IMR-90 (cell line): ENCODE results near the gene WNT9B. TPM values are rescaled to one million over a fixed set of nuclear protein-coding genes. Genes with fewer than 3 reads are reported as not detected.

ENCODE experiments used
- ATAC-seq: fragments of 200-7000 bp; cut with Tn5 transposase; 2 replicates; pipeline ENCODE4 v1.9.1; 2020; ENCODE audit warnings: low read depth, mild to moderate bottlenecking, moderate library complexity
- BruUV-seq: library from RNA; stranded (reverse); fragments of 400-500 nt; replicated peaks from 2 replicates; lab custom pipeline; 2021; lab: Mats Ljungman, UMichigan
- CTCF ChIA-PET: fragments of 300-600 bp; formaldehyde crosslinking; extraction: SDS; loops from one replicate; lab custom pipeline; 2021; ENCODE audit warnings: antibody characterized with exemption; lab: Yijun Ruan, JAX
- POLR2A ChIA-PET: fragments of 300-600 bp; sonication (Branson Sonifier 250); formaldehyde crosslinking; loops from one replicate; lab custom pipeline; 2022; ENCODE audit warnings: antibody characterized with exemption; ENCODE audit not compliant: unreplicated experiment; lab: Charles Lee
- DNase-seq: peaks from one replicate; pipeline ENCODE4 v3.0.0; 2013
- H2AFZ ChIP-seq: replicated peaks from 2 replicates; pipeline ENCODE3; 2013; ENCODE audit warnings: low read length, mild to moderate bottlenecking; ENCODE audit not compliant: poor library complexity
- H2AK5ac ChIP-seq: 2 replicates; pipeline ENCODE4 v1.6.1; 2013; ENCODE audit warnings: low read depth, low read length, inconsistent platforms
- H2AK9ac ChIP-seq: replicated peaks from 2 replicates; pipeline ENCODE3; 2013; ENCODE audit warnings: mild to moderate bottlenecking, low read depth, low read length, moderate library complexity; ENCODE audit not compliant: poor library complexity
- H2BK120ac ChIP-seq: 2 replicates; pipeline ENCODE4 v1.6.1; 2013; ENCODE audit warnings: low read depth, low read length, inconsistent platforms
- H2BK15ac ChIP-seq: 3 replicates; pipeline ENCODE4 v1.6.1; 2013; ENCODE audit warnings: low read depth, low read length, inconsistent platforms
- H2BK20ac ChIP-seq: 2 replicates; pipeline ENCODE4 v1.6.1; 2013; ENCODE audit warnings: low read depth, mild to moderate bottlenecking, inconsistent platforms, low read length, moderate library complexity
- H2BK5ac ChIP-seq: 2 replicates; pipeline ENCODE4 v1.6.1; 2013; ENCODE audit warnings: mild to moderate bottlenecking, low read depth, low read length, inconsistent platforms; ENCODE audit not compliant: poor library complexity, severe bottlenecking
- H3K14ac ChIP-seq: replicated peaks from 2 replicates; pipeline ENCODE4 v1.6.1; 2013; ENCODE audit warnings: low read depth, low read length, inconsistent platforms
- H3K18ac ChIP-seq: 2 replicates; pipeline ENCODE4 v1.6.1; 2013; ENCODE audit warnings: low read depth, low read length, control low read depth
- H3K23ac ChIP-seq: 2 replicates; pipeline ENCODE4 v1.6.1; 2013; ENCODE audit warnings: low read depth, low read length, inconsistent platforms
- H3K27ac ChIP-seq: 2 replicates; pipeline ENCODE4 v1.5.1; 2013; ENCODE audit warnings: mild to moderate bottlenecking, control low read depth, low read length; ENCODE audit not compliant: insufficient read depth
- H3K27me3 ChIP-seq: 2 replicates; pipeline ENCODE4 v1.6.1; 2013; ENCODE audit warnings: low read length; ENCODE audit not compliant: control insufficient read depth, insufficient read depth
- H3K36me3 ChIP-seq: 2 replicates; pipeline ENCODE4 v1.6.1; 2013; ENCODE audit warnings: low read length, mixed read lengths; ENCODE audit not compliant: control insufficient read depth, insufficient read depth
- H3K4ac ChIP-seq: 2 replicates; pipeline ENCODE4 v1.6.1; 2013; ENCODE audit warnings: low read depth, low read length, inconsistent platforms
- H3K4me1 ChIP-seq: 2 replicates; pipeline ENCODE4 v1.6.1; 2013; ENCODE audit warnings: low read length, mixed read lengths; ENCODE audit not compliant: control insufficient read depth, insufficient read depth
- H3K4me2 ChIP-seq: 2 replicates; pipeline ENCODE4 v1.6.1; 2013; ENCODE audit warnings: low read depth, mild to moderate bottlenecking, control low read depth, low read length, moderate library complexity
- H3K4me3 ChIP-seq: 2 replicates; pipeline ENCODE4 v1.5.1; 2013; ENCODE audit warnings: low read depth, mild to moderate bottlenecking, control low read depth, low read length, moderate library complexity; ENCODE audit not compliant: insufficient read depth
- H3K56ac ChIP-seq: 2 replicates; pipeline ENCODE4 v1.6.1; 2013; ENCODE audit warnings: low read length, inconsistent platforms; ENCODE audit not compliant: insufficient read depth; ENCODE audit errors: extremely low read depth
- H3K79me1 ChIP-seq, 2 experiments: 2 replicates each; pipeline ENCODE4 v1.6.1; 2013; ENCODE audit warnings: low read length in 2 of 2, inconsistent platforms in 1 of 2, low read depth in 1 of 2
- H3K9ac ChIP-seq: 2 replicates; pipeline ENCODE4 v1.6.1; 2013; ENCODE audit warnings: low read depth, low read length, control low read depth
- H3K9me1 ChIP-seq: 2 replicates; pipeline ENCODE4 v1.6.1; 2013; ENCODE audit warnings: low read length, inconsistent platforms; ENCODE audit not compliant: insufficient read depth
- H3K9me3 ChIP-seq: 2 replicates; pipeline ENCODE4 v1.6.1; 2013; ENCODE audit warnings: low read length; ENCODE audit not compliant: control insufficient read depth, insufficient read depth
- H4K20me1 ChIP-seq: 2 replicates; pipeline ENCODE4 v1.6.1; 2013; ENCODE audit warnings: low read length, inconsistent platforms; ENCODE audit not compliant: insufficient read depth
- H4K5ac ChIP-seq: 2 replicates; pipeline ENCODE4 v1.6.1; 2013; ENCODE audit warnings: mild to moderate bottlenecking, low read depth, low read length, control low read depth
- H4K8ac ChIP-seq, 2 experiments: 2 replicates each; pipeline ENCODE4 v1.6.1; 2013; ENCODE audit warnings: low read depth in 2 of 2, low read length in 2 of 2, control low read depth in 1 of 2, inconsistent platforms in 1 of 2
- H4K91ac ChIP-seq: 2 replicates; pipeline ENCODE4 v1.6.1; 2013; ENCODE audit warnings: low read depth, low read length, inconsistent platforms; ENCODE audit not compliant: insufficient read depth
- CEBPB ChIP-seq: IDR thresholded peaks from 2 replicates; pipeline ENCODE4 v1.6.1; 2012; ENCODE audit warnings: low read depth, low read length, improper control_type of control experiment
- CHD1 ChIP-seq: IDR thresholded peaks from 2 replicates; pipeline ENCODE4 v1.6.1; 2012; ENCODE audit warnings: low read depth, low read length, improper control_type of control experiment
- FOS ChIP-seq: fragments of 150-350 bp; IDR thresholded peaks from 2 replicates; pipeline ENCODE4 v1.6.1; 2016; ENCODE audit warnings: low read depth, low read length
- MAFK ChIP-seq: IDR thresholded peaks from 2 replicates; pipeline ENCODE4 v1.6.1; 2012; ENCODE audit warnings: low read depth, low read length, improper control_type of control experiment
- MAZ ChIP-seq: IDR thresholded peaks from 2 replicates; pipeline ENCODE4 v1.6.1; 2012; ENCODE audit warnings: low read depth, mild to moderate bottlenecking, low read length, improper control_type of control experiment, moderate library complexity, borderline replicate concordance
- MXI1 ChIP-seq: IDR thresholded peaks from 2 replicates; pipeline ENCODE4 v1.6.1; 2012; ENCODE audit warnings: low read depth, mild to moderate bottlenecking, low read length, moderate library complexity, borderline replicate concordance
- NFE2L2 ChIP-seq: fragments of 150-350 bp; IDR thresholded peaks from 2 replicates; pipeline ENCODE4 v1.6.1; 2016; ENCODE audit warnings: low read depth, mild to moderate bottlenecking, low read length
- POLR2A ChIP-seq: IDR thresholded peaks from 2 replicates; pipeline ENCODE4 v1.6.1; 2012; ENCODE audit warnings: mild to moderate bottlenecking, low read depth, low read length
- RAD21 ChIP-seq: IDR thresholded peaks from 2 replicates; pipeline ENCODE4 v1.6.1; 2012; ENCODE audit warnings: low read length, improper control_type of control experiment
- RCOR1 ChIP-seq: IDR thresholded peaks from 2 replicates; pipeline ENCODE4 v1.6.1; 2012; ENCODE audit warnings: mild to moderate bottlenecking, low read length, improper control_type of control experiment; ENCODE audit not compliant: insufficient replicate concordance
- RFX5 ChIP-seq: IDR thresholded peaks from 2 replicates; pipeline ENCODE4 v1.8.0; 2012; ENCODE audit warnings: low read depth, mild to moderate bottlenecking, low read length, moderate library complexity
- SMC3 ChIP-seq: fragments of 150-350 bp; IDR thresholded peaks from 2 replicates; pipeline ENCODE4 v1.6.1; 2016; ENCODE audit warnings: low read depth, mild to moderate bottlenecking, antibody characterized with exemption, low read length, moderate library complexity
- WGBS, 2 experiments: methylation state at CpG; one replicate each; pipeline versions ENCODE4 v1.1.5 to v1.1.7; 2013; ENCODE audit warnings: missing lambda C conversion rate in 2 of 2; ENCODE audit not compliant: insufficient read length in 1 of 2; ENCODE audit errors: extremely low coverage in 2 of 2; 5-methylcytosine and 5-hydroxymethylcytosine counted together
- dilution Hi-C: fragments of 300-500 bp; cut with HindIII; formaldehyde crosslinking; loops from one replicate; pipeline ENCODE4 v1.14.3; 2018; ENCODE audit warnings: low sequenced_read_pairs; ENCODE audit not compliant: unreplicated experiment
- in situ Hi-C: fragments of 300-500 bp; cut with MboI; formaldehyde crosslinking; loops from 3 replicates; pipeline ENCODE4 v1.14.3; 2019; ENCODE audit warnings: low sequenced_read_pairs, inconsistent platforms, mixed read lengths
- intact Hi-C: fragments of 100-400 bp; cut with micrococcal nuclease; formaldehyde crosslinking; loops from 2 replicates; pipeline ENCODE4 v1.10.0; 2022
- polyA plus RNA-seq, 3 experiments: library from polyadenylated mRNA; depleted of rRNA; stranded (reverse); fragments of >200 nt; gene quantifications; 2 replicates each; pipeline ENCODE4 v1.2.3, GENCODE V29; 2012; ENCODE audit warnings: low replicate concordance in 1 of 3
- total RNA-seq: library from RNA; depleted of rRNA; stranded (reverse); fragments of >200 nt; gene quantifications from 2 replicates; pipeline ENCODE4 v1.2.3, GENCODE V29; 2012
- TF ChIP-seq, protein P1 (sequence below): fragments of 150-350 bp; IDR thresholded peaks from 2 replicates; pipeline ENCODE4 v1.6.1; 2016; ENCODE audit warnings: low read depth, mild to moderate bottlenecking, low read length, moderate library complexity, borderline replicate concordance
- TF ChIP-seq, protein P2 (sequence below): fragments of 150-350 bp; IDR thresholded peaks from 2 replicates; pipeline ENCODE4 v1.6.1; 2017; ENCODE audit warnings: mild to moderate bottlenecking, antibody characterized with exemption, low read length, low read depth
- TF ChIP-seq, protein P3 (sequence below): conservative IDR thresholded peaks from 2 replicates; pipeline ENCODE4 v1.5.1; 2012; ENCODE audit warnings: mild to moderate bottlenecking, low read depth, low read length, improper control_type of control experiment

Gene WNT9B
- total and polyA plus RNA-seq, 2 of the 4 experiments (the other 2 are of a cell fraction) = not detected

- in situ Hi-C loops (loop anchor here (25.0 kb wide), 1 partner anchor 146 kb away; no protein-coding TSS in a partner anchor), intact Hi-C loops (no loop called here), dilution Hi-C loops (no loop called here)
- no peak overlapping the region for H2AFZ ChIP-seq
- H2BK20ac ChIP-seq = no peak overlapping the region
- no peak overlapping the region for H3K23ac ChIP-seq
- H4K91ac ChIP-seq = no peak overlapping the region
- no peaks in the 10 kb centered on the region for H3K79me1 ChIP-seq
- H3K27me3 ChIP-seq = peaks cover 43% of the 10 kb centered on the region
- no peak overlapping the region for H3K27ac ChIP-seq
- no peak for DNase-seq
- H2BK15ac ChIP-seq = no peak overlapping the region
- H2BK5ac ChIP-seq = peak overlapping the region; percentile 5
- H3K4me1 ChIP-seq = peaks cover 4% of the 10 kb centered on the region; the same call in 1 of the 2 replicates
- H3K4me2 ChIP-seq = no peak overlapping the region
- H3K9me3 ChIP-seq = no peaks in the 10 kb centered on the region; the same call in 1 of the 2 replicates
- H3K14ac ChIP-seq = no peak overlapping the region
- H2AK9ac ChIP-seq = no peak overlapping the region
- ChIA-PET POLR2A (no interaction called here), CTCF (no interaction called here)
- no peaks in the 10 kb centered on the region for H4K20me1 ChIP-seq
- no peak overlapping the region for H3K4ac ChIP-seq
- no peak overlapping the region for H4K8ac ChIP-seq
- no peak overlapping the region for H2AK5ac ChIP-seq
- no peak overlapping the region for H2BK120ac ChIP-seq
- no peak overlapping the region for H3K18ac ChIP-seq
- H3K4me3 ChIP-seq = no peak overlapping the region
- H3K56ac ChIP-seq = no peak overlapping the region
- no peak overlapping the region for H3K9ac ChIP-seq
- no peak for ATAC-seq
- no peak overlapping the region for H4K5ac ChIP-seq
- 59 to 100% methylated on average over 2 to 7 of the region's 8 CpGs for WGBS, 2 experiments
- BruUV-seq = no TSS peak
- no peaks in the 10 kb centered on the region for H3K36me3 ChIP-seq
- TF ChIP-seq, protein P1, sequence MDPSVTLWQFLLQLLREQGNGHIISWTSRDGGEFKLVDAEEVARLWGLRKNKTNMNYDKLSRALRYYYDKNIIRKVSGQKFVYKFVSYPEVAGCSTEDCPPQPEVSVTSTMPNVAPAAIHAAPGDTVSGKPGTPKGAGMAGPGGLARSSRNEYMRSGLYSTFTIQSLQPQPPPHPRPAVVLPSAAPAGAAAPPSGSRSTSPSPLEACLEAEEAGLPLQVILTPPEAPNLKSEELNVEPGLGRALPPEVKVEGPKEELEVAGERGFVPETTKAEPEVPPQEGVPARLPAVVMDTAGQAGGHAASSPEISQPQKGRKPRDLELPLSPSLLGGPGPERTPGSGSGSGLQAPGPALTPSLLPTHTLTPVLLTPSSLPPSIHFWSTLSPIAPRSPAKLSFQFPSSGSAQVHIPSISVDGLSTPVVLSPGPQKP = no peak
- TF ChIP-seq RFX5 = no peak
- TF ChIP-seq CEBPB = no peak
- TF ChIP-seq RAD21 = no peak
- TF ChIP-seq, protein P2, sequence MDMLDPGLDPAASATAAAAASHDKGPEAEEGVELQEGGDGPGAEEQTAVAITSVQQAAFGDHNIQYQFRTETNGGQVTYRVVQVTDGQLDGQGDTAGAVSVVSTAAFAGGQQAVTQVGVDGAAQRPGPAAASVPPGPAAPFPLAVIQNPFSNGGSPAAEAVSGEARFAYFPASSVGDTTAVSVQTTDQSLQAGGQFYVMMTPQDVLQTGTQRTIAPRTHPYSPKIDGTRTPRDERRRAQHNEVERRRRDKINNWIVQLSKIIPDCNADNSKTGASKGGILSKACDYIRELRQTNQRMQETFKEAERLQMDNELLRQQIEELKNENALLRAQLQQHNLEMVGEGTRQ = no peak
- TF ChIP-seq POLR2A = no peak
- TF ChIP-seq MXI1 = no peak
- no peak for TF ChIP-seq MAFK
- no peak for TF ChIP-seq CHD1
- TF ChIP-seq SMC3 = no peak
- no peak for TF ChIP-seq NFE2L2
- TF ChIP-seq, protein P3, sequence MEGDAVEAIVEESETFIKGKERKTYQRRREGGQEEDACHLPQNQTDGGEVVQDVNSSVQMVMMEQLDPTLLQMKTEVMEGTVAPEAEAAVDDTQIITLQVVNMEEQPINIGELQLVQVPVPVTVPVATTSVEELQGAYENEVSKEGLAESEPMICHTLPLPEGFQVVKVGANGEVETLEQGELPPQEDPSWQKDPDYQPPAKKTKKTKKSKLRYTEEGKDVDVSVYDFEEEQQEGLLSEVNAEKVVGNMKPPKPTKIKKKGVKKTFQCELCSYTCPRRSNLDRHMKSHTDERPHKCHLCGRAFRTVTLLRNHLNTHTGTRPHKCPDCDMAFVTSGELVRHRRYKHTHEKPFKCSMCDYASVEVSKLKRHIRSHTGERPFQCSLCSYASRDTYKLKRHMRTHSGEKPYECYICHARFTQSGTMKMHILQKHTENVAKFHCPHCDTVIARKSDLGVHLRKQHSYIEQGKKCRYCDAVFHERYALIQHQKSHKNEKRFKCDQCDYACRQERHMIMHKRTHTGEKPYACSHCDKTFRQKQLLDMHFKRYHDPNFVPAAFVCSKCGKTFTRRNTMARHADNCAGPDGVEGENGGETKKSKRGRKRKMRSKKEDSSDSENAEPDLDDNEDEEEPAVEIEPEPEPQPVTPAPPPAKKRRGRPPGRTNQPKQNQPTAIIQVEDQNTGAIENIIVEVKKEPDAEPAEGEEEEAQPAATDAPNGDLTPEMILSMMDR = no peak
- TF ChIP-seq RCOR1 = no peak
- TF ChIP-seq FOS = no peak
- TF ChIP-seq MAZ = no peak
- H3K9me1 ChIP-seq = no peaks in the 10 kb centered on the region; the same call in 1 of the 2 replicates
Measured at GRCh38 chr17:46866325-46866724, 14.9 kb downstream of the WNT9B start.
